ENCODE measurements around the gene ZBTB16.
A peak's percentile ranks its signal among the peaks of the same experiment; 100 is the strongest.

Gene ZBTB16

DNA sequence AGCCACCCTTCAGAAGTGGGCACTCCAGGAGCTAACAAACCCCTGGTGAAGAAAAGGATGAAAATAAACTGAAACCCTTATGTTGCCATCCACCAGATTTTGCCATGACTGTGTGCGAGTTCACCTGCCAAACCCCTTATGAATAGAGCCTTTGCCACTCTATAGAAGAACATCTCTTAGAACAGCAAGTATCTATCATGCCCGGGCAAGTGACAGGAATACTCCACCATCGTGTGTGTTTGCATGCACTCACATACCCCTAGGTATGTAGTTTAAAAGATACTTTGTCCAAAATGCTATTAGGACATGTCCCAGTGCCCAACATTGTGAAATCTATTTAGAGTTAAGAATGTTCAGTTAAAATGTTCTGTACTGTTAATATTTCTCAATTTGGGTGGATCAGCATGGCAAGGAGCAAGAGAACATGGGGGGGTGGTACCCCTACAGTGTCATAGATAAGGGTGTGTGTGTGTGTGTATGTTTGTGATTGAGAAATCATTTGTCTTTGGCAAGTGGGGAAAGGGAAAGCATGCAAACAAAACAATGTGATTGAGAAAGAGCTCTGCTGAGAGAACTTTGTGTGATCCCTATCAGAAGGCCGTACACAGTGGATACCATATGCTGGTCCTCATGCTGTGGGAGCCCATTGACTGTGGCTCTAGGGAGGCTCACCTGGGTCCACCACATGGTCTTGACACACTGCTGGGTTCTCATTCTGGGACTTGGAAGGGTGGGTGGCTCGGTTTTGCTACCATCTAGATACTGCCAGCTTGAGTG is 94.9 kb downstream of the ZBTB16 start:
- DNase-seq, result no peak

DNA sequence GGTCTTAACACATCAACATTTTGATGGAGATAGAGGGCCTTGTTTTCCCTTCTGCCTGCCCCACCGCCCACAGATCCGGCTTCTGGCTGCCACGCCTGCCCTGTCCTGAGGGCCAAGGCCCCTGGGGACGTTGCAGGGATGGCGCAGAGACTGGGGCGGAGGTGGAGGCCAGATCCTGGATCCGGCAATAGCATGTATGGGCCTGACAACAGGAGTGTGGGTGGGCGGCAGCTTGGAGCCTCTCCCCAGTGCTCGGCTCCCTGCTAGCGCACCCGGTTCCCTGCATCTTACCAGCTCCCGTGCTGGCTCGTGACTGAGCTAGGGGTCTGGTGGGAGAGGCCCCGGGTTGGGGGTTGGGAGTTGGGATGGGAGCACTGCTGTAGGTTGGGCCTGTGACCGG is 95.6 kb downstream of the ZBTB16 start:
- DNase-seq, result no peak

DNA sequence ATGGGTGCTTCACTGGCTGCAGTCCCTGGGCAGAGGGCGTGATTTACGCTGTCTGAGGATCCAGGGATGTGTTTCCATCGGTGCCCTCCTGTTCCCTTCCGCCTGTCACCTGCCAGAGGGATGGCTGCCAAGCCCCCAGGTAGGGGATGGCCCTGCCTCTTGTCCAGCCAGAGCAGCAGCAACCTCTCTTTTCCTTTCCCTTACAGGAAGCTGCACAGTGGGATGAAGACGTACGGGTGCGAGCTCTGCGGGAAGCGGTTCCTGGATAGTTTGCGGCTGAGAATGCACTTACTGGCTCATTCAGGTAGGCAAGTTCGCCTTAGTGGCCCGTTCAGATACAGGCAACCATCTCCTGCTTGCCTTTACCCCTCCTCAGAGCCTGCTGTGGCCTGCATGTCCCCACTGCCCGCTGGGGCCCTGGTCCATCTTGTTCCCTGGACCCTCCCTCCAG is 96.6 kb downstream of the ZBTB16 start:
- DNase-seq, result no peak

DNA sequence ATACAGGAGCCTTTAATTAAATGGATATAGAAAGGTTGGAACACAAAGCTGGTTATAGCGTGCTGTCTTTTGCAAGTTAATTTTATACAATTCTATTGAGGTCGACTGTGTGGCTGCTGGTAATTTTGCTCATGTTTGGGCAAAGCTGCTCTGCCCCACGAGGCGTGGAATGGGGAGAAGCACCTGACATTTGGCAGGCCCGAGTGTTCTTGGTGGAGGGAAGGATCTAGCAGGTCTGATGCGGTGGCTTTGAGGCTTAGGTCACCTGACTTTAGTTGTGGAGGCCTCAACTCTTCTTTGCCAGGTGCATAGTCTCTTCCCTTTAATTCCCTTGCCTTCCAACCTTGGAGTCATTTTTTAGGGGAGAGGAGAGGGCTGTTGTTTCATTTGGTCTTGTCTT is 97.3 kb downstream of the ZBTB16 start:
- no peak for DNase-seq

DNA sequence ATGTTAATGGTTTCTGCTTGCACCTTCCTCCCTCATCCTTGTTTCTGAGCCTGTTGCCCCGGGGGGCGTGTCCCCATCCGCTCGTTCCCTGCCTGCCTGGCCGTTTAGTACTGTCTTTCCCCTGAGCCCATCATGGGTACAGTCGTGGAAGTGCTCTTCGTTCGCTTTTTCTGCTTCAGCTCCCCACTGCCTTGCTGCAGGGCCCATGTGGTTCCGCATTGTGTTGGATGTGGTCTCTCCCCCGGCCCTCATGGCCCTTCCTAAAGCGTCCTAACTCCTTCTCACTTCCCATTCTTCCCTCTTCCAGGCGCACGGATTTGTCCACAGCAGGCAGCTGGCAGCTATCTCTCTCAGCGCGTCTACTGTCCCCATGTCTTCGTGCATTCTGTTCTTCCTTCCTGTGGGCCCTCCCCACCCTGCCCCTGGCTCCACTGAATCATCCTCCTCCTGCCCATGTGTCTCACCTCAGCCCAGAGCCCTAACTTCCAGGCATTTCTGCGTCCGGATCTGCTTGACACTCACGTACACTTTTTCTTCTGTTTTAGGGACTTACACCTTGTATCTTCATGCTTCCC is 98.1 kb downstream of the ZBTB16 start:
- DNase-seq, result peak in 1 of 14 donors; percentile 52

- DNase-seq, result no peak
Measured at GRCh38 chr11:114158421-114158820, 98.9 kb downstream of the ZBTB16 start.

- DNase-seq, result peak in 3 of 14 donors; percentile 36 to 56 (median 37)
Measured at GRCh38 chr11:114158886-114159285, 99.4 kb downstream of the ZBTB16 start.

DNA sequence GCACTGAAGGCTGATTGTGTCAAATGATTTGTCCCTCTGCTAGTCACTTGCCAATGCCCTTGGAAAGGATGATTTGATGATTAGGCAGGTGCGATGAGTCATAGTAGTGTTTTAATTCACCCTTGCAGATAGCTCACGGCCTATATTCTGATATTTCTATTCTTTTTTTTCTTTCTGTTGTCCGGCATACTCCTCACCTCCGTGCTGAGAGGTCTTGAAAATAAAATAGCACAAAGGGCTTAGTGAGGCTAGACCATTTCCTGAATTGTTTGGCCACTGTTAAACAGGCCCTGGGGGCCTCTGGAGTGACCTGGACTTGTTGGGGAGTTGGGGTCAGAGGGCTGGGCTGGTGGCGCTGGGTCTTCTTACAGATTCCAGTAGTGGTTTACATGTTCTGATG is 99.8 kb downstream of the ZBTB16 start:
- peak in 1 of 14 donors; percentile 47 for DNase-seq

DNA sequence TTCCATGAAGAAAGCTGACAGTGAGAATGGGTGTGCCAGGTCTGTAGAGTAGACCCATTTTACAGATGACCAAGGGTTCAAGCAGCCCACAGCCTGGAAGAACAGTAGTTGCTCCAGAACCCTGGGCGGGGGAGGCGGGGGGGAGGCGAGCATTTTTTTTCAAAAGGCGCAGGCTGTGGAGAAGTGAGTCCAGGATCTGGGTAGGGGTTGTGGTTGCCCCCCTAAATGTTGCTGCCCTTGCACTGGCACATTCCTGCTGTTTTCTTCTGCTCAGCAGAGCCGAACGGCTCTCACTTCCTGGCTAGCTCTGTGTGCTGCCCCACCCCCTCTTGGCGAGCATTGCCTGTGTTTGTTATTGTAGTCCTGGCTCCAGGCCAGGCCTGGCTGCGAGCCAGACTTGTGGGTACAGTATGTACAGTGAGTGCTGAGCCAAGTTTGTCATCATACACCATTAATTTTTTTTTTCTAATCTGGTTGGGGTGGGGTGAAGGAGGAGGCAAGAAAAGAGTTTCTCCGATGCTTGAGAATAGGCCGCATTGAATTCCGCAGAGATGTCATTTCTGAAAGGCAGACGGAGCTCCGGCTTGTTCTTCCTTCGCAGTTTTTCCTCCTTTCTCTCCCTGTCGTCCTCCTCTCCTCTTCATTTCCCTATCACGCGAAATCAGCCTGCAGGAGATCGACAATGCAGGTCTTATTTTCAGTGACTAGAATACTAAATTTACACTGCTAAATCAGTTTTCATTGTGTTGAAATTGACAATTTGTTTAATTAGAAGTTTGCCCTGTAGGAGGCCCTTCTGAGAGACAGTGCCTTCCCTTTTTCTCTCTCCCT is 100.5 kb downstream of the ZBTB16 start:
- peak; percentile 38 to 94 (median 85) for DNase-seq

DNA sequence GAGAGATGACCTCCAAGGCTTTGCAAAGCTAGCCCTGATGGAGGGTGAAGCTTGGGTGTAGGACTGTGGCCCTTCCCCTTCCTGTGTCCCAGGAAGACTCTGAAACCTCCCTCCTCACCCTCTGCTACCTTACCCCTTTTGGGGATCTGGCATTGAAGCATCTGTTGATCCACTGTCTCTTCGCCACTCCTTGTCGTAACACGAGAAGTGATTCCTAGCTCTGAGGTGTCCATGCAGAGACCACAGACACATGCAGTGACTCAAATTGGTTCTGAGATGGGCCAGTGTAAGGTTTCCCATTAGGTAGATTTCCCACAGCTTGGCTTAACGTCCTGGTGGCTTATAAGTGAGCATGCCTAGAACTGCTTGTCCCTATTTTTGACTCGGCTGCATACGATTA is 101.4 kb downstream of the ZBTB16 start:
- peak in 3 of 14 donors; percentile 17 to 43 (median 36) for DNase-seq

DNA sequence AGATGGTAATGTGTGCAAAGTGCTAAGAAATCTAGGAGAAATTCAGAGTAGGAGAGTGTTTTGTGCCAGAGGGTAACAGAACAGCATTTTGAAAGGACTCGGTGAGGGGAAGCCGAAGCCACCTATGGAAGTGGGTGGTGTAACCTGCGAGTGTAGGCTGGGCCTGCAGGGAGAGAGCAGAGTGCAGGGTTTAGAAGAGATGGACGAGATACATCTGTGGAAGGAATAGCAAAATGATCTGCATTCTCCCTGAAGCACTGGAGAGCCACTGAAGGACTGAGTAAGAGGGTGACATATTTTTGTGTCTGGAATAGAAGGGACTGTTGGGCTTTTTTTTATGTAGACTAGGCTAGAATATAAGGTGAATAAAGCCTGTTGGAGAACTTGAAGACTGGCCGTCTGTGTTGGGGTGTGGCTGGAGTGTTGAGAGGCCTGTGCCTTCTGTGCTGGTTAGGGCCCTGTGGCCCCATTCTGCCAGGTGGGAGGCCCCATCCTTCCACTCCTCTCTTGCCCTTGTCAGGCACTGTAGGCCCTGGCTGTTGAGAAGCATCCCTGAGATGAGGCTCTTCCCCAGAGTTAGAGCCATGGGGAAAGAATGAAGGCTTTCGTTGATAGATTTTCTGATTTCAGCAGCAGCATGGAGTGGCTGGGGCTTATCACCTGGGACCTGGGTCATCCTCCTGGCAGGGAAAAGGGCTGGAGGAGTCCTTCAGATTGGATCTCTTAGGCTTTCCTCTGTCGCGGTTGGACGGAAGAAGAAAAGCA is 102.2 kb downstream of the ZBTB16 start:
- peak in 1 of 14 donors; percentile 43 for DNase-seq

GRCh38 chr11:114162719-114163123 is 103.2 kb downstream of the ZBTB16 start:
- DNase-seq, result peak; percentile 32 to 98 (median 88)

GRCh38 chr11:114163229-114163631 is 103.7 kb downstream of the ZBTB16 start:
- DNase-seq, result peak in 3 of 14 donors; percentile 57 to 86 (median 67)

DNA sequence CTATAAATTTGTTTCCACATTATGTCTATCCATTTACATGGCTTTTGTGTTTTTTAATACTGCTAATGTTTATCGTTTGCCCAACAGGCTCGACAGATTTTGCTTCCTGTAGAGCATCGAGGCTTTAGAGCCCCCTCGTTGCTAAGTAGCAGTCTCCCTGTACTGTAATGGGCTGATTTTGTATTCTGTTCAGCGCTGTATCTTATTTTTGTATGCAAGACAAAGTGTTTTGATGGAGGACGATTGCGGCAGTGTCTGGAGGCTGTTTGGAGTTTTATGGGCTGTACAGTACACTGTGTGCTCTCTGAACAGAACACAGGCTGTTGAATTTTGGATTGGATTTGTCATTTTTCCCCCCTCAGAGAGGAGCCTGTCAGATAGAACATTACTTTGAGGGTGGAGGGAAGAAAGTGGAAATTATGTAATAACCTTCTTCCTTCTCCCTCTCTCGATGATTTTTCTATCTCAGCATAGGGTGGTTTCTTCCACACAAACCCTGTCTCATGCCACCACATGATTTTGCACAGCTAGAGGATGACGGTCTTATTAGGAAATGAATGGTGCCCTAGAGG is 104.4 kb downstream of the ZBTB16 start:
- DNase-seq, result peak in 6 of 14 donors; percentile 51 to 66 (median 60)

DNA sequence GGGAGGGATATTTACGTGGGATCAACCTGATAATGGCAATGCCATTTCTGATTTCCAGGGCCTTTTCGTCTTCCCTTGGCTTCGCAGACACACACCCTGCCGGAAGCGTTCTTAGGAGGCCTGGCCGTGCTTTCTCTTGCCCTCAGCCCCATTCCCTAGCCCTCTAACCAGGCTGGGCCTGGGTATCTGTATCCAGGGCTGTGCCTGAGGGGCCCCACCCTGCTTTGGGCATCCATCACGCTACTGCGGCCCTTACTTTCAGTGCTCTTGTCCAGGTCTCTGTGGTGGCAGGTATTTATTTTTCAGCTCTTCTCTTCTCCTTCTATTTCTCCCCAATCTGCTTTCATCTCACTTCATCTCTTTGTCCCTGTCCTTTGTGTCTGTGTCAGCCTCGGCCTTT is 105.0 kb downstream of the ZBTB16 start:
- peak in 1 of 14 donors; percentile 56 for DNase-seq

DNA sequence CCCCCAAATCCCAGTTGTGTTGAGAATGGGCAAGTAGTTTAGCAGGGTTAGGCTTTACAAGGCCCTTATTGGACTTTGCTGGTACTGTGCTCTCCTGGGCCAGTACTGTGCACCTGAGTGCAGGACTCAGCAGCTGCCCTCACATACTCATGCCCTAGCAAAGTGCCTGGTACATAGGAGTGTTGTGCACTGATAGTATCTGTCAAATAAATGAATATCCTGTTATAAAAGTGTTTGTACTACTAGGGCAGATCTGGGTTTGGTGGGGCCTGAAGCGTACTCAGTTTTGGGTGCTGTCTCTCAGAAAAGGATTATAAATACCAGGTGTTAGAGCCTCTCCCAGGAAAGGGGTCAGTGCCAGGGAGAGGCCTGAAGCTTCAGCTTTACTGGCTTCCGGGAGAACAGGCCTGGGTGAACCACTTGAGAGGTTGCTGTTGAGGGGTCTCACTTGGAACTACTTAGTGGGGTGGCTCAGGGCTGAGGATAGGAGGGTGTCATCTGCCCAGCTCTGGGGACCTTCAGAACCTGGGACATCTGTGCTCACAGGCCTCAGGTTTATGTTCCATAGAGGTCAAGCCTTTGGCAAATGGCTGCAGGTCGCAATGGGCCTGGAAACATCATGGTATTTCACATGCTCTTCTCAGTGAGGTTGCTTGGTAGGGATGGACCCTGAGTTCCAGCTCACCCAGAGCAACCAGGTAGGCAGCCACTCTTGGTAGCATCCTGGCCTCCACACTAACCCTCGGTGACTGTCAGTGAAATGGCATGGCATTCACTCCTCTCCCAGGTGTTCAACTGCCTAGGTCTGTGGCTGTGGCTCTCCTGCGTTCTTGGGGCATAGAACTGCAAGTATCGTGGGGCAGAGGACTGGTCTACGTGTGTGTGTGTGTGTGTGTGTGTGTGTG is 106.1 kb downstream of the ZBTB16 start:
- DNase-seq, result peak in 1 of 14 donors; percentile 34

DNA sequence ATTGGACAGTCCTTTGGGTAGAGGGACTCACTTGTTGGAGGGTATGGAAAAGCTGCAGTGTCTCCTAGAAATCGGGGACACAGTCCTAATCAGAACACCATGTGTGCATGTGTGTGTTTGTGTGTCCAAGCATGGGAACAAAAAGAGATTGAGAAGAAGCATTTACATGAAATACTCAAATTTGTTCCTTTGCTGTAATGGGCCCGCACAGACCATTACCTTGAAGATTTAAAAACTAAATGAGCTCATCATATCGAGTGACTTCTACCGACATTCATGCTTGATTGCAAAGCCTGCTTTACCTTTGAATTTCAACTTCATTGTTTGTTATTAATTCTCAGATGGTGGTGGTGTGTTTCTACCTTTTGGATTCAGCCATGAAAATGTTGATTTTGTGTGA is 106.9 kb downstream of the ZBTB16 start:
- peak in 1 of 14 donors; percentile 55 for DNase-seq

DNA sequence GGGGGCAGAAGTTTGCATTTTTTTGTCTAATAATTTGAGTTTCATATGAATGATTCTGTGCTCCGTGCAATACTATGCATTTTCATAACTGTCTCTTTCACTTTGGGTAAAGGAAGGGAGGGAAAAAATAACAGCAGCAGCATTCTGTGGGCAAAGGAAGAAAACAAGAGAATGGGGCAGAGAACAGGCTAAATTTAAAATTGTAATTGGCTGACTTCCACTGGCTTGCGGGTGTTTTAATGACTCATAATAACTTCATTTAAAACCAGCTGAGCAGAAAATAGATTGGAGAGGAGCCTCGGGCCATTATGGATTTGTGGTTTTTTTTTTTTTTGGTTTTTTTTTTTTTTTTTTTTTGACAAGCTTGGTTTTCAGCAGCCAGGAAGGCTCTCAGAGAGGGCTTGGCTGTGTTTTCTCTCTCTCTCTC is 107.4 kb downstream of the ZBTB16 start:
- peak in 2 of 14 donors; percentile 41 to 94 for DNase-seq

GRCh38 chr11:114167355-114167754 is 107.8 kb downstream of the ZBTB16 start:
- DNase-seq, result no peak

GRCh38 chr11:114167771-114168448 is 108.4 kb downstream of the ZBTB16 start:
- DNase-seq, result peak in 2 of 14 donors; percentile 33 to 34

All from C1 segment of cervical spinal cord (tissue), 14 donors.